Liver (tissue), 3 donors: Measurements from ENCODE around the gene CASZ1.

Experiments
- EGR1 ChIP-seq, 2 donors: IDR thresholded peaks; 2 replicates each; pipeline ENCODE4 v1.6.1; 2016 to 2018; ENCODE audit warnings: antibody characterized with exemption in 2 of 2, low read depth in 2 of 2
- GABPA ChIP-seq, 2 donors: IDR thresholded peaks in 1 of 2; conservative IDR thresholded peaks in 1 of 2; 2 replicates each; pipeline ENCODE4 v1.6.1; 2016; ENCODE audit warnings: antibody characterized with exemption in 2 of 2, mild to moderate bottlenecking in 1 of 2, moderate library complexity in 1 of 2
- JUND ChIP-seq, 2 donors: IDR thresholded peaks; 2 replicates each; pipeline ENCODE4 v1.6.1; 2016; ENCODE audit warnings: antibody characterized with exemption in 2 of 2
- RAD21 ChIP-seq, 2 donors: IDR thresholded peaks; 2 replicates each; pipeline ENCODE4 v1.6.1; 2016; ENCODE audit warnings: antibody characterized with exemption in 2 of 2, mild to moderate bottlenecking in 2 of 2
- SP1 ChIP-seq: IDR thresholded peaks from 2 replicates; pipeline ENCODE4 v1.6.1; 2018; ENCODE audit warnings: antibody characterized with exemption, mild to moderate bottlenecking
- YY1 ChIP-seq: IDR thresholded peaks from 2 replicates; pipeline ENCODE4 v1.6.1; 2016; ENCODE audit warnings: antibody characterized with exemption, mild to moderate bottlenecking
- TF ChIP-seq, protein P1 (sequence below): fragments of 150-350 bp; IDR thresholded peaks from 2 replicates; pipeline ENCODE4 v1.5.1; 2017; ENCODE audit warnings: improper control_type of control experiment, low read depth, low read length; ENCODE audit not compliant: missing input control
- TF ChIP-seq, protein P2 (sequence below): IDR thresholded peaks from 2 replicates; pipeline ENCODE4 v1.6.1; 2016; ENCODE audit warnings: antibody characterized with exemption, mild to moderate bottlenecking
- TF ChIP-seq, protein P3 (sequence below): IDR thresholded peaks from 2 replicates; pipeline ENCODE4 v1.6.1; 2016; ENCODE audit warnings: antibody characterized with exemption
- TF ChIP-seq, protein P4 (sequence below): IDR thresholded peaks from 2 replicates; pipeline ENCODE4 v1.6.1; 2016; ENCODE audit warnings: antibody characterized with exemption
- donor health status: healthy.
- donor health status: healthy.

DNA sequence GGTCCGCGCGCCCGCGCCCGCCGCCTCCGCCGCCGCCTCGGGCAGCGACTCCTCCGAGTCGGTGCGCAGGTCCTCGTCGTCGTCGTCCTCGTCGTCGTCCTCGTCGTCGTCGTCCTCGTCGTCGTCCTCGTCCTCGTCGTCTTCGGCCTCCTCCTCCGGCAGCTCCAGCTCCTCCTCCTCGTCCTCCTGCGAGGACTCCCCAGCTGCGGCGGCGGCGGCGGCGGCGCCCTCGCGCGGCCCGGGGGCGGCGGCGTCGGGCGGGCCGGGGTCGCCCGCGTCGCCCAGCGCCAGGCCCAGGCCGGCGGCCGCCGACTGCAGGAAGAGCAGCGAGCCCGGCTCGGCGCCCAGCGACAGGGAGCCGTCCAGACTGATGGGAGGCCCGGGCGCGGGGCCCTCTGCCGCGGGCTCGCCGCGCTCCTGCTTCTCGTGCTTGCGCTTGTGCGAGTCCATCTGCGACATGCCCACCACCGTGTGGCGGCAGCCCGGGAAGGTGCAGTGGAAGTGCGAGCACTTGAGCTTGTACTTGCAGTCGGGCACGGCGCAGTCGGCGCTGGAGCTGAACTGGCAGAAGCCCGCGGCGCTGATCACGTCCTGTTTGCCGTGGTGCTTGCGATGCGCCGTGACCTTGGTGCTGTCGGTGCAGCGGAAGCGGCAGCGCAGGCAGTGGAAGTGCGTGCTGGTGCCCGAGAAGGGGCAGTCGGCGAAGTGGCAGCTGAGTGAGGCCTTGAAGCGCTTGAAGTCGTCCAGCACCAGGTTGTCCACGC, 157.3 kb downstream of the CASZ1 start:
- TF ChIP-seq YY1 (no peak), EGR1 (IDR thresholded peaks at IDR 0.05; ENCODE audit: low read depth in 2 of 2) (no peak), SP1 (no peak), JUND (IDR thresholded peaks at IDR 0.05) (no peak), RAD21 (IDR thresholded peaks at IDR 0.05) (no peak), GABPA (IDR thresholded peaks at IDR 0.05 in 1 of 2, conservative IDR thresholded peaks at IDR 0.05 in 1 of 2) (no peak)
- TF ChIP-seq, protein P1, sequence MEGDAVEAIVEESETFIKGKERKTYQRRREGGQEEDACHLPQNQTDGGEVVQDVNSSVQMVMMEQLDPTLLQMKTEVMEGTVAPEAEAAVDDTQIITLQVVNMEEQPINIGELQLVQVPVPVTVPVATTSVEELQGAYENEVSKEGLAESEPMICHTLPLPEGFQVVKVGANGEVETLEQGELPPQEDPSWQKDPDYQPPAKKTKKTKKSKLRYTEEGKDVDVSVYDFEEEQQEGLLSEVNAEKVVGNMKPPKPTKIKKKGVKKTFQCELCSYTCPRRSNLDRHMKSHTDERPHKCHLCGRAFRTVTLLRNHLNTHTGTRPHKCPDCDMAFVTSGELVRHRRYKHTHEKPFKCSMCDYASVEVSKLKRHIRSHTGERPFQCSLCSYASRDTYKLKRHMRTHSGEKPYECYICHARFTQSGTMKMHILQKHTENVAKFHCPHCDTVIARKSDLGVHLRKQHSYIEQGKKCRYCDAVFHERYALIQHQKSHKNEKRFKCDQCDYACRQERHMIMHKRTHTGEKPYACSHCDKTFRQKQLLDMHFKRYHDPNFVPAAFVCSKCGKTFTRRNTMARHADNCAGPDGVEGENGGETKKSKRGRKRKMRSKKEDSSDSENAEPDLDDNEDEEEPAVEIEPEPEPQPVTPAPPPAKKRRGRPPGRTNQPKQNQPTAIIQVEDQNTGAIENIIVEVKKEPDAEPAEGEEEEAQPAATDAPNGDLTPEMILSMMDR = no peak
- TF ChIP-seq, protein P2, sequence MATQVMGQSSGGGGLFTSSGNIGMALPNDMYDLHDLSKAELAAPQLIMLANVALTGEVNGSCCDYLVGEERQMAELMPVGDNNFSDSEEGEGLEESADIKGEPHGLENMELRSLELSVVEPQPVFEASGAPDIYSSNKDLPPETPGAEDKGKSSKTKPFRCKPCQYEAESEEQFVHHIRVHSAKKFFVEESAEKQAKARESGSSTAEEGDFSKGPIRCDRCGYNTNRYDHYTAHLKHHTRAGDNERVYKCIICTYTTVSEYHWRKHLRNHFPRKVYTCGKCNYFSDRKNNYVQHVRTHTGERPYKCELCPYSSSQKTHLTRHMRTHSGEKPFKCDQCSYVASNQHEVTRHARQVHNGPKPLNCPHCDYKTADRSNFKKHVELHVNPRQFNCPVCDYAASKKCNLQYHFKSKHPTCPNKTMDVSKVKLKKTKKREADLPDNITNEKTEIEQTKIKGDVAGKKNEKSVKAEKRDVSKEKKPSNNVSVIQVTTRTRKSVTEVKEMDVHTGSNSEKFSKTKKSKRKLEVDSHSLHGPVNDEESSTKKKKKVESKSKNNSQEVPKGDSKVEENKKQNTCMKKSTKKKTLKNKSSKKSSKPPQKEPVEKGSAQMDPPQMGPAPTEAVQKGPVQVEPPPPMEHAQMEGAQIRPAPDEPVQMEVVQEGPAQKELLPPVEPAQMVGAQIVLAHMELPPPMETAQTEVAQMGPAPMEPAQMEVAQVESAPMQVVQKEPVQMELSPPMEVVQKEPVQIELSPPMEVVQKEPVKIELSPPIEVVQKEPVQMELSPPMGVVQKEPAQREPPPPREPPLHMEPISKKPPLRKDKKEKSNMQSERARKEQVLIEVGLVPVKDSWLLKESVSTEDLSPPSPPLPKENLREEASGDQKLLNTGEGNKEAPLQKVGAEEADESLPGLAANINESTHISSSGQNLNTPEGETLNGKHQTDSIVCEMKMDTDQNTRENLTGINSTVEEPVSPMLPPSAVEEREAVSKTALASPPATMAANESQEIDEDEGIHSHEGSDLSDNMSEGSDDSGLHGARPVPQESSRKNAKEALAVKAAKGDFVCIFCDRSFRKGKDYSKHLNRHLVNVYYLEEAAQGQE = no peak
- TF ChIP-seq, protein P3, sequence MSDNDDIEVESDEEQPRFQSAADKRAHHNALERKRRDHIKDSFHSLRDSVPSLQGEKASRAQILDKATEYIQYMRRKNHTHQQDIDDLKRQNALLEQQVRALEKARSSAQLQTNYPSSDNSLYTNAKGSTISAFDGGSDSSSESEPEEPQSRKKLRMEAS = no peak
- TF ChIP-seq, protein P4, sequence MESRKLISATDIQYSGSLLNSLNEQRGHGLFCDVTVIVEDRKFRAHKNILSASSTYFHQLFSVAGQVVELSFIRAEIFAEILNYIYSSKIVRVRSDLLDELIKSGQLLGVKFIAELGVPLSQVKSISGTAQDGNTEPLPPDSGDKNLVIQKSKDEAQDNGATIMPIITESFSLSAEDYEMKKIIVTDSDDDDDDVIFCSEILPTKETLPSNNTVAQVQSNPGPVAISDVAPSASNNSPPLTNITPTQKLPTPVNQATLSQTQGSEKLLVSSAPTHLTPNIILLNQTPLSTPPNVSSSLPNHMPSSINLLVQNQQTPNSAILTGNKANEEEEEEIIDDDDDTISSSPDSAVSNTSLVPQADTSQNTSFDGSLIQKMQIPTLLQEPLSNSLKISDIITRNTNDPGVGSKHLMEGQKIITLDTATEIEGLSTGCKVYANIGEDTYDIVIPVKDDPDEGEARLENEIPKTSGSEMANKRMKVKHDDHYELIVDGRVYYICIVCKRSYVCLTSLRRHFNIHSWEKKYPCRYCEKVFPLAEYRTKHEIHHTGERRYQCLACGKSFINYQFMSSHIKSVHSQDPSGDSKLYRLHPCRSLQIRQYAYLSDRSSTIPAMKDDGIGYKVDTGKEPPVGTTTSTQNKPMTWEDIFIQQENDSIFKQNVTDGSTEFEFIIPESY = no peak
